HG02840 (cell line): ENCODE data around the gene HOXD4.

Experiments
- ATAC-seq: cut with Tn5 transposase; IDR thresholded peaks from one replicate; pipeline ENCODE4 v1.9.1; 2021; ENCODE audit warnings: mild to moderate bottlenecking, moderate library complexity, moderate number of reproducible peaks; ENCODE audit not compliant: unreplicated experiment, low FRiP score

The HOXD4 gene

GRCh38 chr2:176124947-176125771 lies 26.2 kb upstream of the HOXD4 start:
- ATAC-seq = no peak

GRCh38 chr2:176125772-176126054 lies 25.6 kb upstream of the HOXD4 start:
- ATAC-seq = no peak

GRCh38 chr2:176126929-176127773 lies 24.2 kb upstream of the HOXD4 start:
- no peak for ATAC-seq

GRCh38 chr2:176127774-176128072 lies 23.6 kb upstream of the HOXD4 start:
- ATAC-seq = no peak

GRCh38 chr2:176128172-176128981 lies 23.0 kb upstream of the HOXD4 start:
- ATAC-seq = no peak

GRCh38 chr2:176128982-176129796 lies 22.2 kb upstream of the HOXD4 start, which contains the start of gene HOXD8:
HOXD8 (plus strand) TSS chr2:176129705; CDS start chr2:176130367, 662 bp downstream.
- ATAC-seq = no peak

- ATAC-seq = no peak
Observed at GRCh38 chr2:176129813-176130146, 21.6 kb upstream of the HOXD4 start.

GRCh38 chr2:176130147-176130956 lies 21.0 kb upstream of the HOXD4 start:
- ATAC-seq = no peak

GRCh38 chr2:176130957-176131847 lies 20.1 kb upstream of the HOXD4 start:
- no peak for ATAC-seq

GRCh38 chr2:176131848-176132158 lies 19.5 kb upstream of the HOXD4 start:
- ATAC-seq = no peak

GRCh38 chr2:176132205-176133171 lies 18.9 kb upstream of the HOXD4 start:
- no peak for ATAC-seq

- ATAC-seq = no peak
Observed at GRCh38 chr2:176133389-176133788, 18.0 kb upstream of the HOXD4 start.

- no peak for ATAC-seq
Observed at GRCh38 chr2:176134035-176134434, 17.3 kb upstream of the HOXD4 start.

- ATAC-seq = no peak
Observed at GRCh38 chr2:176135035-176135440, 16.3 kb upstream of the HOXD4 start.

- ATAC-seq = no peak
Observed at GRCh38 chr2:176136374-176137251, 14.7 kb upstream of the HOXD4 start.

GRCh38 chr2:176137252-176137580 lies 14.1 kb upstream of the HOXD4 start:
- no peak for ATAC-seq

GRCh38 chr2:176137906-176138305 lies 13.4 kb upstream of the HOXD4 start:
- ATAC-seq = no peak
